Gastrocnemius medialis (tissue), 4 donors: Measurements from ENCODE around the gene MROH2B. TPM values are rescaled to one million over a fixed set of nuclear protein-coding genes. Genes with fewer than 3 reads are reported as not detected.

ENCODE experiments used
- ATAC-seq, 2 donors: fragments of 150-250 bp; one replicate each; pipeline ENCODE4 v1.9.1; 2016
- DNase-seq, 2 donors: peaks; one replicate each; pipeline ENCODE4 v3.0.0-alpha.2; 2019
- H3K27ac ChIP-seq, 4 donors: fragments of 200-600 bp; sonication (generic); 1 replicate in 1 of 4; 2 replicates in 3 of 4; pipeline ENCODE4 v1.5.1; 2016 to 2018; ENCODE audit warnings: mild to moderate bottlenecking in 2 of 4, moderate library complexity in 1 of 4
- H3K27me3 ChIP-seq, 3 donors: fragments of 200-600 bp; sonication (generic) in 2 of 3; 1 replicate in 1 of 3; 2 replicates in 2 of 3; pipeline versions ENCODE4 v1.5.1 to v1.6.0; 2016 to 2019; ENCODE audit warnings: mild to moderate bottlenecking in 1 of 3, moderate library complexity in 1 of 3
- H3K36me3 ChIP-seq, 2 donors: fragments of 200-600 bp; sonication (generic) in 1 of 2; one replicate each; pipeline ENCODE4 v1.5.1; 2017 to 2018
- H3K4me1 ChIP-seq, 2 donors: fragments of 200-600 bp; sonication (generic) in 1 of 2; one replicate each; pipeline ENCODE4 v1.5.1; 2016 to 2017; ENCODE audit warnings: mild to moderate bottlenecking in 2 of 2
- H3K4me3 ChIP-seq, 4 donors: fragments of 200-600 bp; sonication (generic) in 3 of 4; 1 replicate in 1 of 4; 2 replicates in 3 of 4; pipeline ENCODE4 v1.5.1; 2016 to 2019; ENCODE audit warnings: mild to moderate bottlenecking in 2 of 4
- H3K9me3 ChIP-seq, 3 donors: fragments of 200-600 bp; sonication (generic) in 2 of 3; 1 replicate in 1 of 3; 2 replicates in 2 of 3; pipeline ENCODE4 v1.5.1; 2016 to 2019
- CTCF ChIP-seq, 5 experiments: fragments of 450-650 bp in 3 of 5; fragments of 200-600 bp in 2 of 5; sonication (generic) in 2 of 5; IDR thresholded peaks in 4 of 5; conservative IDR thresholded peaks in 1 of 5; 1 replicate in 4 of 5; 2 replicates in 1 of 5; pipeline ENCODE4 v1.5.1; 2016 to 2019; ENCODE audit warnings: antibody characterized with exemption in 5 of 5, mild to moderate bottlenecking in 3 of 5, moderate library complexity in 3 of 5
- POLR2A ChIP-seq, 2 donors: fragments of 450-650 bp; IDR thresholded peaks; one replicate each; pipeline ENCODE4 v1.6.1; 2017; ENCODE audit warnings: antibody characterized with exemption in 2 of 2, mild to moderate bottlenecking in 2 of 2, moderate library complexity in 2 of 2
- in situ Hi-C, 4 donors: fragments of 200-750 bp; cut with MboI; loops; one replicate each; pipeline versions ENCODE4 v1.15.0 to v1.8.0; 2017; ENCODE audit warnings: low sequenced_read_pairs in 4 of 4
- intact Hi-C: fragments of 100-400 bp; cut with DNase I; formaldehyde crosslinking; loops from one replicate; pipeline ENCODE4 v1.15.1; 2023; ENCODE audit warnings: low total_unique reads
- total RNA-seq, 4 donors: library from RNA; depleted of rRNA; stranded (reverse); fragments of >200 nt; gene quantifications; one replicate each; pipeline versions ENCODE4 v1.1.0 to v1.2.3, GENCODE V29; 2016

The MROH2B gene
- total RNA-seq, 4 donors from 2014 or later, result not detected

- intact Hi-C loops, result no loop called here
- H3K36me3 ChIP-seq, result no peaks in the 10 kb centered on the region
- H3K9me3 ChIP-seq, result no peaks in the 10 kb centered on the region
- no peak for DNase-seq
- in situ Hi-C loops, result no loop called here
- H3K4me3 ChIP-seq, result no peak overlapping the region
- H3K27me3 ChIP-seq, result no peaks in the 10 kb centered on the region
- TF ChIP-seq POLR2A (IDR thresholded peaks at IDR 0.05), result no peak
- no peaks in the 10 kb centered on the region for H3K4me1 ChIP-seq
- ATAC-seq, result no peak
- H3K27ac ChIP-seq, result no peak overlapping the region
These were observed 24.4 kb upstream of the MROH2B start for GRCh38 chr5:41095324-41096101.

- Histone ChIP-seq H3K27ac (no peak overlapping the region), H3K36me3 (no peaks in the 10 kb centered on the region), H3K27me3 (no peaks in the 10 kb centered on the region), H3K4me1 (no peaks in the 10 kb centered on the region), H3K9me3 (no peaks in the 10 kb centered on the region), H3K4me3 (no peak overlapping the region)
- TF ChIP-seq POLR2A (IDR thresholded peaks at IDR 0.05) (no peak), CTCF (IDR thresholded peaks at IDR 0.05 in 4 of 5, conservative IDR thresholded peaks at IDR 0.05 in 1 of 5) (no peak)
- in situ Hi-C loops, result no loop called here
- DNase-seq, result no peak
- intact Hi-C loops, result no loop called here
- no peak for ATAC-seq
These were observed 23.7 kb upstream of the MROH2B start for GRCh38 chr5:41094871-41095270.

GRCh38 chr5:41093803-41094202 lies 22.7 kb upstream of the MROH2B start:
- TF ChIP-seq CTCF (IDR thresholded peaks at IDR 0.05 in 4 of 5, conservative IDR thresholded peaks at IDR 0.05 in 1 of 5), result no peak
- no peak for TF ChIP-seq POLR2A (IDR thresholded peaks at IDR 0.05)
- ATAC-seq, result no peak
- H3K9me3 ChIP-seq, result no peaks in the 10 kb centered on the region
- H3K36me3 ChIP-seq, result no peaks in the 10 kb centered on the region
- DNase-seq, result no peak
- H3K27me3 ChIP-seq, result no peaks in the 10 kb centered on the region
- H3K4me1 ChIP-seq, result no peaks in the 10 kb centered on the region
- intact Hi-C loops, result no loop called here
- no peak overlapping the region for H3K4me3 ChIP-seq
- in situ Hi-C loops, result no loop called here
- no peak overlapping the region for H3K27ac ChIP-seq

GRCh38 chr5:41087461-41087860 lies 16.3 kb upstream of the MROH2B start:
- no peak for ATAC-seq
- TF ChIP-seq CTCF (IDR thresholded peaks at IDR 0.05 in 4 of 5, conservative IDR thresholded peaks at IDR 0.05 in 1 of 5), result no peak
- no peak for TF ChIP-seq POLR2A (IDR thresholded peaks at IDR 0.05)
- H3K4me3 ChIP-seq, result no peak overlapping the region
- no peak for DNase-seq
- in situ Hi-C loops (no loop called here), intact Hi-C loops (no loop called here)
- H3K4me1 ChIP-seq, result no peaks in the 10 kb centered on the region
- H3K36me3 ChIP-seq, result no peaks in the 10 kb centered on the region
- H3K27me3 ChIP-seq, result no peaks in the 10 kb centered on the region
- H3K9me3 ChIP-seq, result no peaks in the 10 kb centered on the region
- no peak overlapping the region for H3K27ac ChIP-seq

- no peak for DNase-seq
- H3K4me3 ChIP-seq, result no peak overlapping the region
- no peak for ATAC-seq
- in situ Hi-C loops (no loop called here), intact Hi-C loops (no loop called here)
- no peak overlapping the region for H3K27ac ChIP-seq
- H3K36me3 ChIP-seq, result no peaks in the 10 kb centered on the region
- no peak for TF ChIP-seq CTCF (IDR thresholded peaks at IDR 0.05 in 4 of 5, conservative IDR thresholded peaks at IDR 0.05 in 1 of 5)
- TF ChIP-seq POLR2A (IDR thresholded peaks at IDR 0.05), result no peak
- H3K27me3 ChIP-seq, result no peaks in the 10 kb centered on the region
- H3K4me1 ChIP-seq, result no peaks in the 10 kb centered on the region
- no peaks in the 10 kb centered on the region for H3K9me3 ChIP-seq
These were observed 12.2 kb upstream of the MROH2B start for GRCh38 chr5:41083306-41083705.
